Measurements from ENCODE around the gene BICDL1.

BICDL1 gene

GRCh38 chr12:119957135-119957534, 31.9 kb upstream of the BICDL1 start:
- DNase-seq (ENCODE audit: low read depth in 1 of 2, low spot score in 1 of 2) = no peak
- TF ChIP-seq REST (IDR thresholded peaks at IDR 0.05; ENCODE audit: insufficient replicate concordance, low read depth) (no peak), POLR2AphosphoS5 (IDR thresholded peaks at IDR 0.05; ENCODE audit: low read depth) (no peak), SPI1 (IDR thresholded peaks at IDR 0.05; ENCODE audit: borderline replicate concordance, low read depth) (no peak), GABPA (IDR thresholded peaks at IDR 0.05; ENCODE audit: low read depth) (no peak), CTCF (IDR thresholded peaks at IDR 0.05; ENCODE audit: insufficient read depth, low read length) (no peak)
- Histone ChIP-seq H3K27ac (replicated peaks) (no peak overlapping the region), H3K4me3 (replicated peaks; ENCODE audit: insufficient read depth, low read length) (no peak overlapping the region), H3K27me3 (ENCODE audit: insufficient read depth, poor library complexity, severe bottlenecking) (no peaks in the 10 kb centered on the region)

GRCh38 chr12:119959435-119959834, 29.6 kb upstream of the BICDL1 start:
- TF ChIP-seq GABPA (IDR thresholded peaks at IDR 0.05; ENCODE audit: low read depth) = no peak
- TF ChIP-seq POLR2AphosphoS5 (IDR thresholded peaks at IDR 0.05; ENCODE audit: low read depth) = no peak
- TF ChIP-seq REST (IDR thresholded peaks at IDR 0.05; ENCODE audit: insufficient replicate concordance, low read depth) = no peak
- no peak for TF ChIP-seq CTCF (IDR thresholded peaks at IDR 0.05; ENCODE audit: insufficient read depth, low read length)
- no peak for TF ChIP-seq SPI1 (IDR thresholded peaks at IDR 0.05; ENCODE audit: borderline replicate concordance, low read depth)
- no peaks in the 10 kb centered on the region for H3K27me3 ChIP-seq (ENCODE audit: insufficient read depth, poor library complexity, severe bottlenecking)
- H3K4me3 ChIP-seq (replicated peaks; ENCODE audit: insufficient read depth, low read length) = no peak overlapping the region
- H3K27ac ChIP-seq (replicated peaks) = no peak overlapping the region
- no peak for DNase-seq (ENCODE audit: low read depth in 1 of 2, low spot score in 1 of 2)

GRCh38 chr12:119964123-119964522, 24.9 kb upstream of the BICDL1 start:
- H3K27me3 ChIP-seq (ENCODE audit: insufficient read depth, poor library complexity, severe bottlenecking) = peaks cover 4% of the 10 kb centered on the region
- no peak overlapping the region for H3K4me3 ChIP-seq (replicated peaks; ENCODE audit: insufficient read depth, low read length)
- TF ChIP-seq POLR2AphosphoS5 (IDR thresholded peaks at IDR 0.05; ENCODE audit: low read depth) = no peak
- TF ChIP-seq GABPA (IDR thresholded peaks at IDR 0.05; ENCODE audit: low read depth) = no peak
- no peak for TF ChIP-seq SPI1 (IDR thresholded peaks at IDR 0.05; ENCODE audit: borderline replicate concordance, low read depth)
- no peak for TF ChIP-seq CTCF (IDR thresholded peaks at IDR 0.05; ENCODE audit: insufficient read depth, low read length)
- no peak for TF ChIP-seq REST (IDR thresholded peaks at IDR 0.05; ENCODE audit: insufficient replicate concordance, low read depth)
- DNase-seq (ENCODE audit: low read depth in 1 of 2, low spot score in 1 of 2) = no peak
- no peak overlapping the region for H3K27ac ChIP-seq (replicated peaks)
